Measurements from ENCODE around the gene TSPAN3.
A peak's percentile ranks its signal among the peaks of the same experiment; 100 is the strongest.

TSPAN3 gene

DNA sequence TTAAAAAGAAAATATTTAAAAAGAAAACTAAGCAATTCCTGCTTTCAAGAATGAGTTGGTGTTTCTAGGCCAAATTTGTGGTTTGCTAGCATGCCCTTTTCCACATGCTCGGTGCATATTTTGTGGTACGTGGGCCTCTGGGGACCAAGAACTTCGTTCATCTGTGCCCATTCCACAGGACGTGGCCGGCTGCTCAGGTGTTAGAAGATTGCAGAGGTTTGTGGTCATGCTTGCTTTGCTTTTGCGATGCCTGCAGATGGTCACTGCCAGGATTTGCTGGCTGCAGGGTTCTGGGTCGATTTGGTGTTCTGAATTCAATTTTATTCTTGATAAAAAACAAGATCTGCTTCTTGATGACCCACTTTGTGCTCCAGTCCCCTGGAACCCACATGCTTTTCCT lies 68.5 kb downstream of the TSPAN3 start:
- DNase-seq (ENCODE audit: low read depth) = peak; percentile 49
- H3K4me3 ChIP-seq (ENCODE audit: low read depth, low read length) = no peak overlapping the region
- TF ChIP-seq, protein P1, sequence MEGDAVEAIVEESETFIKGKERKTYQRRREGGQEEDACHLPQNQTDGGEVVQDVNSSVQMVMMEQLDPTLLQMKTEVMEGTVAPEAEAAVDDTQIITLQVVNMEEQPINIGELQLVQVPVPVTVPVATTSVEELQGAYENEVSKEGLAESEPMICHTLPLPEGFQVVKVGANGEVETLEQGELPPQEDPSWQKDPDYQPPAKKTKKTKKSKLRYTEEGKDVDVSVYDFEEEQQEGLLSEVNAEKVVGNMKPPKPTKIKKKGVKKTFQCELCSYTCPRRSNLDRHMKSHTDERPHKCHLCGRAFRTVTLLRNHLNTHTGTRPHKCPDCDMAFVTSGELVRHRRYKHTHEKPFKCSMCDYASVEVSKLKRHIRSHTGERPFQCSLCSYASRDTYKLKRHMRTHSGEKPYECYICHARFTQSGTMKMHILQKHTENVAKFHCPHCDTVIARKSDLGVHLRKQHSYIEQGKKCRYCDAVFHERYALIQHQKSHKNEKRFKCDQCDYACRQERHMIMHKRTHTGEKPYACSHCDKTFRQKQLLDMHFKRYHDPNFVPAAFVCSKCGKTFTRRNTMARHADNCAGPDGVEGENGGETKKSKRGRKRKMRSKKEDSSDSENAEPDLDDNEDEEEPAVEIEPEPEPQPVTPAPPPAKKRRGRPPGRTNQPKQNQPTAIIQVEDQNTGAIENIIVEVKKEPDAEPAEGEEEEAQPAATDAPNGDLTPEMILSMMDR (IDR thresholded peaks at IDR 0.05; ENCODE audit: insufficient read depth, low read depth, low read length, missing control alignments) = no peak

DNA sequence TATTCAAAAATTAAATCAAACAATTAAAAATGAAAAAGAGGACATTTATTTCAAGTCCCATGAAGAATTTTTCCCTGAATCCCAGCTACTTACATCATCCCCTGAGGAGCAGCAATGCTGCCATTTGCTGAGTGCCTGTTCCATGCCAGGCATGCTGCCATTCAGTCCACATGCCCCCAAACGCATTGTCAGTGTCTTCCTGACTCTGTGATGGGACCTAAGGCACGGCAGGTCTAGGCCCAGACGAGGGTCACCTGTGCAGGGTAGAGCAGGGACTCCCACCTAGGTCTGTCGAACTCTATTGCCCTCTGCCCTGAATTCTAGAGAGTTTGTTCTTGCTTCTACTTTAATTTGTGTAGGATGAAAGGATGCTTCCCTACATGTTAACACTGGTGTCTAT lies 68.9 kb downstream of the TSPAN3 start:
- H3K4me3 ChIP-seq (ENCODE audit: low read depth, low read length) = no peak overlapping the region
- no peak for DNase-seq (ENCODE audit: low read depth)
- TF ChIP-seq, protein P1 (IDR thresholded peaks at IDR 0.05; ENCODE audit: insufficient read depth, low read depth, low read length, missing control alignments) = no peak

DNA sequence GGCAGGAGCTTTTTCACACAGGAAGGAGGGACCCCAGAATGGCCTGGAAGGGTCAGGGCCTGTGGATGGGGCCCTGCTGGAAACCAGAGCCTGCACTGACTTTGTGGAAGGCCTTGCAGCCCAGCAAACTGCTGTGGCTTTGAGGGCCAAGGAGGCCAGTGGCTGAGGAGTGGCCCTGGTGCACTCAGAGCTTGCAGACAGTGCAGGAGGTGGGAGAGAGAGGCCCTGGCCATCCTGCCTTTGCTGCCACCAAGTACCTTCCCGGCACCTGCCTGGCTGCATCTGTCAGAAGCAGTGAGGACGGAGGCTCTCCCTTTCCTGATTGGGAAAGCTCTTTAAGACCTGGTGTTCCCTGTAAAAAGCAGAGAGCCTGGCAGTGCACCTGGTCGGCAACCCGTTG lies 69.6 kb downstream of the TSPAN3 start:
- H3K4me3 ChIP-seq (ENCODE audit: low read depth, low read length) = no peak overlapping the region
- TF ChIP-seq, protein P1 (IDR thresholded peaks at IDR 0.05; ENCODE audit: insufficient read depth, low read depth, low read length, missing control alignments) = no peak
- no peak for DNase-seq (ENCODE audit: low read depth)

DNA sequence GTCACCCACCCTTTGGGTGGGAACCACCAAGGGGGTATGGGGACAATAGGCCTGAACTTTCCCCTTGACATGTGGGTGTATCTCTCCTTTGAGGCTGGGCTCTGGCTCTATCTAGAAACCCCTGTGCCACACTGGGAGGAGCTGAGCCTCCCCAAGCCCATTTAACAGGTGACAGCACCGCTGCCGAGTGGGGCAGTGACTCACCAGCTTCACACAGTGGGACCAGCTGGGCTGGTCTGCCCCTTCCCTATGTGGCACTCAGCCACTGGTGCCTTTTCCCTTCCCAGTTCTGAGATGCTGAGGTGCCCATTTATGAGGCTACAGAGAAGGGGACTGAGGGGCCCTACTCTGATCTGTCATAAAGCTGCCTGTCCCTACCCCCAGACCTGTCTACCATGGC lies 70.9 kb downstream of the TSPAN3 start:
- no peak for DNase-seq (ENCODE audit: low read depth)
- H3K4me3 ChIP-seq (ENCODE audit: low read depth, low read length) = no peak overlapping the region
- TF ChIP-seq, protein P1 (IDR thresholded peaks at IDR 0.05; ENCODE audit: insufficient read depth, low read depth, low read length, missing control alignments) = no peak

DNA sequence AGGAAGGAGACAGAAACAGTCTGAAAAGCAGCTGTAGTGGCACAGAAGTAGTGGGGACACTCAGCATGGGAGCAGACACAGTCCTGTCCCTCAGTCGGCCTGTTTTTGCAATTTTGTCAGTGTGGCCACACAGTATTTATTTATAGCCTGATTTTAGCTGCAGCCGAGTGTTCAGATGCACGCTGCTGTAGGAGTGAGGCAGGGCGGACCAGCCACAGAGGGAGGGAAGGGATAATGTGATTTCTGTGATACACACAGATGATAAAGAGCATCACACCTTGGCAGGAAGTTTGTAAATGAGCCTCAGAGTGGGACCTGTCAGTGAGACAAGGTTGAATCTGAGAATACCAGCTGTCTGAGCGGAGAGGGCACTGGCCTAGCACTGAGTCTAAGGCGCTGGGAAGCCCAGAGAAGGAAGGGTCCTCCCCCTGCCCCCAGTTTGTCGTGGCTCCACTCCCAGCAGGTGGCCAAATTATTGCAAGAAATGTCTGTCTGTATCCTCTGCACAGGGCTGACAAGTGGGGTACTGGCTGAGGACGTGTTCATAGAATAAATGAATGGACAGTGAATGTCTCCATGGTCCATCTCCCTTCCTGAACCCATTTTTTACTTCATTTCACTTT lies 72.1 kb downstream of the TSPAN3 start:
- H3K4me3 ChIP-seq (ENCODE audit: low read depth, low read length) = no peak overlapping the region
- DNase-seq (ENCODE audit: low read depth) = no peak
- TF ChIP-seq, protein P1 (IDR thresholded peaks at IDR 0.05; ENCODE audit: insufficient read depth, low read depth, low read length, missing control alignments) = no peak

DNA sequence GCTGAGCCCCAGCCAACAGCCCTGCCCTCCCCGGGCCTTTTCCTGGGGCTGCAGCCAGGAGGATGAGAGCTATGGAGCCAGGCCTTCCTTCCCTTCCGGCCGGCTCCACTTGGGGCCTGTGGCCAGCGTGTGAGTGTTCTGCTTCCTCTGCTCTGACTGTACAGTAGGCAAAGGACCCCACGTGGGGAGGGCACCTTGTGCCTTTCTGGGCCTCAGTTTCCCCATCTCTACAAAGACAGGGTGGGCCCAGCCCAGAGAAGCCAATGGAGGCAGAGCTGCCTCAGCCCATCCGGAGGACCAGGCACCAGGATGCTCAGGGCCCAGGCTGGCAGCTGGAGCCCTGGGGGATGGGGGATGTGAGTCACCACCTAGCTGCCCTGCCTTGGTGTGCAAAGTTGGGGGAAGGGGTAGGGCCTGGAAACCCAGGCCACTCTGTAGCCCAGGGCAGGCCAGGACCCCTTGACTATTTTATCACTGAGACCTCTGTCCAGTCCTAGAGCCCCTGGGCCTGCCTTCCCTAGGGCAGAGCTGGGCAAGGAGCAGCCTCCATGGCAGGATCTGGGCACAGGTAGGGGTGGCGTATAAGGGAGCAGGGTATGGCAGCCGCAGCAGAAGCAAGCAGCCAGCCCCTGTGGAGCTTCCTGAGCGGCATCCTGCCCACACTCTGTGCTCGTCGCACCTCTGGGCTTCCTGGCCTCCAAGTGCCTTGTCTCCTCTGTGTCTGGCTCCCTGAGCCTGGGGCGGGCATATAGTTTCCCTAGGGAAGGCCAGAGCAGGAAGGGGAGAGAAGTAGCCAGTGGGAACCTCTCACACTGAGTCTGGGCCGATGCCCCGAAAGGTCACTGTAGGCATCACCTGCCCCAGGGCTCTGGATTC lies 74.1 kb downstream of the TSPAN3 start:
- no peak for DNase-seq (ENCODE audit: low read depth)
- TF ChIP-seq, protein P1 (IDR thresholded peaks at IDR 0.05; ENCODE audit: insufficient read depth, low read depth, low read length, missing control alignments) = no peak
- no peak overlapping the region for H3K4me3 ChIP-seq (ENCODE audit: low read depth, low read length)
